GM18868 (cell line): Measurements from ENCODE around the gene BBOF1.
"Not testable (repeated sequence)": the region's sequence is repeated elsewhere in the genome, so short reads cannot be mapped to it uniquely, and the experiment has no call there.

Experiments
- ATAC-seq: cut with Tn5 transposase; IDR thresholded peaks from one replicate; pipeline ENCODE4 v1.9.1; 2021; ENCODE audit warnings: mild to moderate bottlenecking, moderate library complexity; ENCODE audit not compliant: unreplicated experiment

BBOF1 gene

GRCh38 chr14:74018586-74019407 lies at the start of gene BBOF1, which contains the start of gene ENTPD5:
TSS of gene BBOF1 (plus strand) at chr14:74019349. CDS start at chr14:74019479, 130 bp downstream.
TSS of gene ENTPD5 (minus strand) at chr14:74019288. CDS start at chr14:73988102, 31,186 bp downstream.
- ATAC-seq: peak; percentile 91

DNA sequence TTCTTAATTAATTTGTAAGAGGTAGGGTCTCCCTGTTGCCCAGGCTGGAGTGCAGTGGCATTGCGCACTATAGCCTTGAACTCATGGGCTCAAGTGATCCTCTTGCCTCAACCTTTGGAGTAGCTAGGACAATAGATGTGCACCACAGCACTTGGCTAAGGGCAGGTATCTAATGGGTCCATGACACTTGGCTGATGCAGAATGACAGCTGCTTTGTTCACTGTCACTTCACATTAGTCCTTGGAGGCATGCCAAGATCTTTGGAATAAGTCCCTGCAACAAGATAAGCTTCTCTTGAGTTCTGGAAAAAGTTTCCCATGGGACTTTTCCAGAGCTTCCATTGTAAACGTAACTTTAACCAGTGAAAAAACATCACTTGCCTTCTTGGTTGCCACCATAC lies 45.7 kb upstream of the BBOF1 start:
- ATAC-seq: no peak

DNA sequence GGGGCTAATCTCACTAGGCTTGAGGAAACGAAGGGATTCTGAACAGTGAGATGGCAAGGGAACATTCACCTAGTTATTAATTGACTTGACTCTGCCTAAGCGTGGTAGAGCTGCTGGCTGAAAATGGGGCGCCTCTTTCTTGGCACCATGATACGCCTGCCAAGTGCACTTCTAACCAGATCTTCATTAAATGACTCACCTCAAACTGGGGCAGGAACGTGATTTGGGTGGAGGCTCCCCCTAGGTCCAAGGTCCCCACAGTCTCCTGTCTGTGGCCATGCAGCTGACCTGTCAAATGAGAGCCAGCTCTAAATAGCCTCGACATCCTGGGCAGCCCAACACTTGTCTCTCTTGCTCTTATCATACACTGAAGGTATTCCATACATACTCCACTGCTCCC lies 43.0 kb upstream of the BBOF1 start:
- no peak for ATAC-seq

DNA sequence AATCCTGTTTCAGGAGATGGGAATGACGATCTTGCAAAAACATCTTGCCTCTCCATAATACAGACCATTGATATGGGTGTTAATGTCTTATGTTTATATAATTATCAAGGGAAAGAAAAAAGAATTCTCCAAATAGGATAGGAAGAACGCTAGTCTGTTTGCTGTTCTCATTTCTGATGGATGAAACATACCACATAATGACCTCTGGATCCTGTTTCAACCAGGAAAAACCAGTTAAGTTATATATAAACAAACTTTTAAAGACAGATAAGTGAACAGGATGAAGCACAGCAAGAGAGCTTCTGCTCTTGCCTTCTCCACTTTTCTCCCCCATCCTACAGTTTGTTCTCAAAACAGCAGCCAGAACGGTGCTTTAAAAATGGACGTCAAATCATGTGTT lies 41.3 kb upstream of the BBOF1 start:
- ATAC-seq: no peak

DNA sequence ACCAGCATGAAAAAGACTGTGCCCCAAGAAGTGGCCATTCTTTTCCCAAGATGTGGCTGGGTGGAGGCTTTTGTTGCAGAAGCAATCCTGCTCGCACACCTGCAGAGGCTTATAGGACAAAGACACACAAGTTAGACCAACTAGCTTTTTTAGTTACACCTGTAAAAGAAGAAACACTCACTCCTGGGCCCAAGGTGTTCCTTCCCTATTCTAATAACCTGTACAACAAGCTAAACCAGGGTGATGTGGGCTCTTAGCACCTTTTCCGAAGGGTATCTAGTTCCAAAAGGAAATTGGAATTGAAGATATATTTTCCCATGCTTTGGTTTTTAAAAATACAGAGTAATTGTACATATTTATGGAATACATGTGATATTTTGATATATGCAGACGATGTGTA lies 31.1 kb upstream of the BBOF1 start:
- no peak for ATAC-seq

- not testable (repeated sequence) for ATAC-seq
Measured at GRCh38 chr14:73988656-73989055, 30.5 kb upstream of the BBOF1 start.

- no peak for ATAC-seq
Measured at GRCh38 chr14:73991092-73991491, 28.1 kb upstream of the BBOF1 start.

GRCh38 chr14:73994926-73995325 lies 24.2 kb upstream of the BBOF1 start:
- not testable (repeated sequence) for ATAC-seq

- ATAC-seq: no peak
Measured at GRCh38 chr14:73995977-73996378, 23.2 kb upstream of the BBOF1 start.

GRCh38 chr14:73996731-73997107 lies 22.4 kb upstream of the BBOF1 start:
- no peak for ATAC-seq

DNA sequence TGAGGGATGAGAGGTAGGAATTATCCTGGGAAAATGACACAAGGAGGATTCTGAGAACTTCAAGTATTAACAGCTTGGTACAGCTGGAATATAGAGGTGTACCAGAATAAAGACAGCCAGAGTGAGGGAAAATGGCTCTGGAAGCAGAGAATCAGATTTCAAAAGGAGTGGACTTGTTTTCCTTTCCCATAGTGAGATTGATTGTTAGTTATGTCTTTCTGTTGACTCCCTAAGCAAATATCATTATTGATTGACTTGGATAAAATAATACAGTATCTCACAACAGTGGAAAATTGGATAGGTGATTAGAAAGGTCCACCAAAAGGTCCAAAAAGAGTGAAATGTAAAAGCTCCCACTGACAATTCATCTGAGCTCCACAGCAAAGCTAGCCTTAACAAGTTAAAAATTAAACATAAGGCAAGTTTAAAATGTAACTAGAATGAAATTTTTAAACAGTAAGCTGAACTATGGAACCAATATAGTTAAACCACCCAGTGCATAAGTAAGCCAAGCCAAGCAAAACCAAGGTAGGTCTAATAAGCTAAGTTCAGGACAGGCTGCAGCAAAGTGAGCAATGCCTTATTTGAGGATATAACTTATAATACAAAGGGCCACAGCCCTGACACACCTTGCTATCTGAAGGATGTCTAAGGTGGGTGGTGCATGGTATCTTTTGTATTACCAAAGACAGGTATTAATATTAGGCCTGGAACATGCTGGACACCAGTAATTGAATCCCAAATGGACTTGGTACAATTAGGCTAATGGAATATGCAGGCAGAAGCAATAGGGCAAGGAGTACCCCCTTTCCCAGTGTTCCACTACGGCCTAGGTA lies 21.8 kb upstream of the BBOF1 start:
- ATAC-seq: no peak

- ATAC-seq: no peak
Measured at GRCh38 chr14:73997944-73998447, 21.2 kb upstream of the BBOF1 start.

GRCh38 chr14:73998726-73999125 lies 20.4 kb upstream of the BBOF1 start:
- ATAC-seq: no peak

DNA sequence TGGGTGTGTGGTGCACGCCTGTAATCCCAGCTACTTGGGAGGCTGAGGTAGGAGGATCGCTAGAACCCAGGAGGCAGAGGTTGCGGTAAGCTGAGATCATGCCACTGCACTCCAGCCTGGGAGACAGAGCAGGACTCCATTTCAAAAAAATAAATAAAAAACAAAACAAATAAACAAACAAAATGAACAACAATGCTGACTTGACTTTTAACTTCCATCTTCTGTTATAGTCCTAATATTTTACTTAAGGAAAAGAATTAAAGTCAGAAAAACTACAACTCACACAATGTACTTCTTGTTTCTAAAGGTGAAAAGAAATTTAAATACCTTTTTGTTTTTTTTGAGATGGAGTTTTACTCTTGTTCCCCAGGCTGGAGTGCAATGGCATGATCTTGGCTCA lies 13.5 kb upstream of the BBOF1 start:
- ATAC-seq: not testable (repeated sequence)

- no peak for ATAC-seq
Measured at GRCh38 chr14:74008843-74009499, 10.2 kb upstream of the BBOF1 start.

- no peak for ATAC-seq
Measured at GRCh38 chr14:74014299-74014698, 4.8 kb upstream of the BBOF1 start.

- ATAC-seq: no peak
Measured at GRCh38 chr14:74015176-74015575, 4.0 kb upstream of the BBOF1 start.

- ATAC-seq: no peak
Measured at GRCh38 chr14:74015963-74016362, 3.2 kb upstream of the BBOF1 start.

DNA sequence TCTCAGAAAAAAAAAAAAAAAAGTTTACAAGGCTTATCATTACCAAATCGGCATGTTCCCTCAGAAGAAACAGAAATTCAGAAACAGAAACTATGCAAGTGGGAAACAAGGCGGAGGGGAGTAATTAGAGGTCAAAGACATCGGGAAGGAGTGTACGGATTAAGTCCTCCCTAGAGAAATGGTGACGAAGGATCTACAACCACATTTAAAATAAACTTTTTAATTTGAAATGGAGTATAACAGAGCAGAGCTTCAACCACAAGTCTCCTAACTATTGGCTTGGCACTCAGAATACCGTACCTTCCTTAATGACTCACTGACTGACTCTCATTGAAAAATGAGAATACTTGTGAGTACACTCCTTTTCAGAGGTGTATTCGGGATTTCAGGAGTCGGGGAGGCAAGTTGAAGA lies 969 bp upstream of the BBOF1 start:
- no peak for ATAC-seq

GRCh38 chr14:74019408-74020137 lies 424 bp downstream of the BBOF1 start:
- ATAC-seq: no peak
